HepG2 (cell line): Measurements from ENCODE around the gene B3GALT6. TPM values are rescaled to one million over a fixed set of nuclear protein-coding genes. Genes with fewer than 3 reads are reported as not detected.

Experiments
- ATAC-seq: fragments of 200-7000 bp; cut with Tn5 transposase; 3 replicates; pipeline ENCODE4 v1.9.1; 2020; ENCODE audit warnings: mild to moderate bottlenecking, moderate library complexity
- BruUV-seq: library from RNA; stranded (reverse); fragments of 400-500 nt; replicated peaks from 2 replicates; lab custom pipeline; 2021; lab: Mats Ljungman, UMichigan
- CTCF ChIA-PET: fragments of 300-600 bp; formaldehyde crosslinking; extraction: SDS; loops from one replicate; lab custom pipeline; 2021; ENCODE audit warnings: low total read pairs, inconsistent platforms, low intra/inter-chr PET ratio; lab: Yijun Ruan, JAX
- POLR2A ChIA-PET: fragments of 350-600 bp; sonication (Branson Sonifier 250); formaldehyde crosslinking; loops from one replicate; lab custom pipeline; 2020; ENCODE audit warnings: antibody characterized with exemption, inconsistent platforms; lab: Yijun Ruan, JAX
- DNase-seq: peaks from one replicate; pipeline ENCODE4 v3.0.0-alpha.2; 2015; ENCODE audit warnings: low spot score
- FAIRE-seq: peaks from 3 replicates; lab custom pipeline; 2011; peaks lifted over from hg19 to GRCh38; lab: Jason Lieb, UNC
- H2AFZ ChIP-seq: one replicate; pipeline ENCODE4 v1.6.1; 2011; ENCODE audit warnings: low read length, inconsistent platforms
- H3K27ac ChIP-seq: fragments of 300-600 bp; 3 replicates; pipeline ENCODE4 v1.8.0; 2011; ENCODE audit warnings: mixed run types, mild to moderate bottlenecking, mixed read lengths, low read length, inconsistent platforms; ENCODE audit not compliant: insufficient read depth; ENCODE audit errors: extremely low read length
- H3K27me3 ChIP-seq, 2 experiments: fragments of 200-600 bp in 1 of 2; 2 replicates in 1 of 2; 3 replicates in 1 of 2; pipeline versions ENCODE4 v1.6.0 to v1.8.0; 2011; ENCODE audit warnings: low read length in 2 of 2, mild to moderate bottlenecking in 2 of 2, moderate library complexity in 2 of 2, inconsistent platforms in 1 of 2; ENCODE audit not compliant: insufficient read depth in 2 of 2, control insufficient read depth in 1 of 2
- H3K36me3 ChIP-seq, 2 experiments: fragments of 200-600 bp in 1 of 2; replicated peaks in 1 of 2; 2 replicates in 1 of 2; 3 replicates in 1 of 2; pipeline versions ENCODE4 v1.5.1 to v1.8.0; 2011; ENCODE audit warnings: low read length in 2 of 2, inconsistent platforms in 1 of 2; ENCODE audit not compliant: insufficient read depth in 2 of 2, control insufficient read depth in 1 of 2
- H3K4me1 ChIP-seq: 2 replicates; pipeline ENCODE4 v1.5.1; 2012; ENCODE audit warnings: low read length, inconsistent platforms; ENCODE audit not compliant: insufficient read depth
- H3K4me2 ChIP-seq: 2 replicates; pipeline ENCODE4 v1.6.0; 2011; ENCODE audit warnings: low read depth, low read length, inconsistent platforms
- H3K4me3 ChIP-seq, 3 experiments: fragments of 200-600 bp in 1 of 3; sonication (generic), shearing (Covaris generic) in 1 of 3; replicated peaks in 1 of 3; 2 replicates each; pipeline ENCODE4 v1.5.1; 2011 to 2016; ENCODE audit warnings: low read length in 3 of 3, inconsistent platforms in 2 of 3, low read depth in 2 of 3, mild to moderate bottlenecking in 2 of 3, control low read depth in 1 of 3, mixed read lengths in 1 of 3; ENCODE audit not compliant: insufficient read depth in 1 of 3
- H3K79me2 ChIP-seq: one replicate; pipeline ENCODE4 v1.6.1; 2011; ENCODE audit warnings: low read length, inconsistent platforms; ENCODE audit not compliant: insufficient read depth
- H3K9ac ChIP-seq: 2 replicates; pipeline ENCODE4 v1.6.0; 2011; ENCODE audit warnings: mild to moderate bottlenecking, low read depth, low read length, inconsistent platforms; ENCODE audit not compliant: insufficient read depth
- H3K9me3 ChIP-seq: 2 replicates; pipeline ENCODE4 v1.5.1; 2012; ENCODE audit warnings: mild to moderate bottlenecking, low read length
- H4K20me1 ChIP-seq: 2 replicates; pipeline ENCODE4 v1.6.0; 2011; ENCODE audit warnings: inconsistent platforms, mild to moderate bottlenecking, low read length, moderate library complexity; ENCODE audit not compliant: insufficient read depth
- AGO2 ChIP-seq: fragments of 200-400 bp; formaldehyde crosslinking; optimal IDR thresholded peaks from 2 replicates; pipeline ENCODE3; 2017; ENCODE audit warnings: mild to moderate bottlenecking, low read depth, low read length, moderate library complexity
- NR2F2 ChIP-seq: IDR thresholded peaks from 2 replicates; pipeline ENCODE4 v1.6.1; 2012; ENCODE audit warnings: low read depth, inconsistent platforms, borderline replicate concordance
- RBFOX2 ChIP-seq: fragments of 200-400 bp; formaldehyde crosslinking; IDR thresholded peaks from 2 replicates; pipeline ENCODE4 v1.6.1; 2017; ENCODE audit warnings: low read depth, mild to moderate bottlenecking, low read length
- ZNF280B ChIP-seq: sonication (generic); formaldehyde crosslinking; IDR thresholded peaks from 2 replicates; pipeline ENCODE4 v1.5.0; 2020; ENCODE audit warnings: missing genetic modification reagents, mild to moderate bottlenecking, borderline replicate concordance
- whole genome bisulfite sequencing: methylation state at CpG from one replicate; pipeline ENCODE4 v1.1.6; 2017; ENCODE audit warnings: low lambda C conversion rate; 5-methylcytosine and 5-hydroxymethylcytosine counted together
- in situ Hi-C: cut with HindIII; loops from 2 replicates; pipeline ENCODE4 v1.10.0; 2017; ENCODE audit warnings: low pct_unique_long_range_greater_than_20kb; ENCODE audit not compliant: extremely low pct_ligation_motif_present
- intact Hi-C: fragments of 100-400 bp; cut with micrococcal nuclease; formaldehyde crosslinking; loops from one replicate; pipeline ENCODE4 v1.10.0; 2022; ENCODE audit not compliant: unreplicated experiment
- polyA plus RNA-seq, 8 experiments: library from polyadenylated mRNA; depleted of rRNA in 3 of 8; stranded (reverse) in 7 of 8; unstranded in 1 of 8; fragments of >200 nt; fragmentation: Illumina TruSeq in 4 of 8; extraction: Trizol in 4 of 8; gene quantifications; 2 replicates each; pipeline versions ENCODE4 v1.2.1 to v1.2.3, GENCODE V29; 2011 to 2016; ENCODE audit warnings: low read depth in 4 of 8, missing spikeins in 1 of 8, mixed read lengths in 1 of 8; ENCODE audit not compliant: insufficient read depth in 1 of 8
- total RNA-seq, 5 experiments: library from RNA; depleted of rRNA; stranded (reverse); fragments of >200 nt; fragmentation: Illumina TruSeq; extraction: Trizol; gene quantifications; 2 replicates each; pipeline ENCODE4 v1.2.3, GENCODE V29; 2016; ENCODE audit warnings: low read depth in 1 of 5
- TF ChIP-seq, protein P1 (sequence below): sonication (generic); formaldehyde crosslinking; IDR thresholded peaks from 2 replicates; pipeline ENCODE4 v1.4.0; 2020; ENCODE audit warnings: mild to moderate bottlenecking, missing genetic modification reagents, borderline replicate concordance

Gene B3GALT6
- total and polyA plus RNA-seq, 2 of the 13 experiments (the other 11 are each of a cell fraction or from before 2014, with no cell fraction given): 3.9 to 14.2 TPM

DNA sequence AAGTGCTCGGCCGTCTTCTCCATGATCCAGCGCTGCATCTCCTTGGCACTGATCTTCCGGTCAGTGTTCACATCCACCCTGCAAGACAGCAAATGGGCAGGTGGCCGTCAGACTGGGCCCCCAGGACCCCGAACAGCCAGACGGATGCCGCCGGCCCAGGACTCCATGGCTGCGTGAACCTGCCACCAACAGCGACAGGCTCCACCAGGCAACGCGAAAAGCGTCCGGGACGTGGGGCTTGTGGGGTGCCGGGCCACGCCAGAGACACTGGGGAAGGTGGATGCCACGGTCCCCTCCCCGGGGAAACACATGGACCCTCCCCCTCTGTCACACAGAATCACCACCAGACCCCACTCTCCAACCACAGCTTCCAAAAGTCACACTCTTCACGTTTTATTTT lies 8.1 kb upstream of the B3GALT6 start:
- Histone ChIP-seq H4K20me1 (0 out of 2 replicates have a peak, but pooled peaks cover 7% of the 10 kb centered on the region), H3K4me1 (no peaks in the 10 kb centered on the region), H3K9ac (no peak overlapping the region), H3K27ac (no peak overlapping the region), H2AFZ (no peak overlapping the region), H3K9me3 (no peaks in the 10 kb centered on the region), H3K4me2 (no peak overlapping the region), H3K36me3 (peaks cover 36 to 74% of the 10 kb centered on the region in 2 experiments), H3K79me2 (peaks cover 25% of the 10 kb centered on the region), H3K4me3 (no peak overlapping the region), H3K27me3 (no peaks in the 10 kb centered on the region)
- CTCF ChIA-PET: no interaction called here
- ATAC-seq (no peak), FAIRE-seq (no peak), DNase-seq (no peak)
- in situ Hi-C loops (no loop called here), intact Hi-C loops (no loop called here)
- TF ChIP-seq NR2F2 (no peak), AGO2 (peak; percentile 25)
- WGBS: 95% methylated on average over 11 of the region's 21 CpGs
- no TSS peak for BruUV-seq
- POLR2A ChIA-PET: no interaction called here

DNA sequence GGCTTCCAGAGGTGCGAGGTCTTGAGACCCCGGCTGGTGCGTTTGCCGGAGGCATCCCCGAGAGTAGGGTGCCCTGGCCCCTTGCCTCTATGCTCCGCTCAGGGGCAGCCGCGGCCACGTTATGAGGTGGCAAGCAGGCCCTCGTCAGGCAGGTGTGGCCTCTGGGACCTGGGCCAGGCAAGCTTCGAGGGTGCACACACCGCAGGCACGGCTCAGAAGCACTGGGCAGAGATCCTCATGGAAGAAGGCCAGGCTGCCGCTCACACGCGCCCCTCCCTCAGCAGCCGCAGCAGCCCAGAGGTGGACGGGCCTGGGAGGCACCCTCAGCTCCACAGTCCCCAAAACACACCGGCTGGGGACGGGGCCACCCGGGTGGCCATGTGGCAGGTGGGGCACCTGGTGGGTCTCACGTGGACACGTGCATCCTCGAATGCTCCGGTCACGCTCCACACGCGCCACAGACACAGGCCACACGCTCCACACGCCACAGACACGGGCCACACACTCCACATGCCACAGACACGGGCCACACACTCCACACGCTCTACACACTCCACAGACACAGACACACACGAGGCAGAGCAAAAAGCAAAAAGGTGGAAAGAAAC lies 6.7 kb upstream of the B3GALT6 start:
- Histone ChIP-seq H3K27me3 (no peaks in the 10 kb centered on the region), H3K4me1 (peaks cover 11% of the 10 kb centered on the region), H3K36me3 (peaks cover 34 to 72% of the 10 kb centered on the region in 2 experiments), H2AFZ (no peak overlapping the region), H3K4me2 (no peak overlapping the region), H3K9me3 (no peaks in the 10 kb centered on the region), H3K27ac (no peak overlapping the region)
- intact Hi-C loops: no loop called here
- FAIRE-seq (no peak), DNase-seq (no peak)
- TF ChIP-seq ZNF280B (CRISPR knock-in tag) (0 out of 2 replicates have a peak, but pooled peaks have one; percentile 17), AGO2 (peak; percentile 83), RBFOX2 (peak; percentile 68; the same call in 1 of the 2 replicates)
- TF ChIP-seq, protein P1, sequence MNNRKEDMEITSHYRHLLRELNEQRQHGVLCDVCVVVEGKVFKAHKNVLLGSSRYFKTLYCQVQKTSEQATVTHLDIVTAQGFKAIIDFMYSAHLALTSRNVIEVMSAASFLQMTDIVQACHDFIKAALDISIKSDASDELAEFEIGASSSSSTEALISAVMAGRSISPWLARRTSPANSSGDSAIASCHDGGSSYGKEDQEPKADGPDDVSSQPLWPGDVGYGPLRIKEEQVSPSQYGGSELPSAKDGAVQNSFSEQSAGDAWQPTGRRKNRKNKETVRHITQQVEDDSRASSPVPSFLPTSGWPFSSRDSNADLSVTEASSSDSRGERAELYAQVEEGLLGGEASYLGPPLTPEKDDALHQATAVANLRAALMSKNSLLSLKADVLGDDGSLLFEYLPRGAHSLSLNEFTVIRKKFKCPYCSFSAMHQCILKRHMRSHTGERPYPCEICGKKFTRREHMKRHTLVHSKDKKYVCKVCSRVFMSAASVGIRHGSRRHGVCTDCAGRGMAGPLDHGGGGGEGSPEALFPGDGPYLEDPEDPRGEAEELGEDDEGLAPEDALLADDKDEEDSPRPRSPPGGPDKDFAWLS (CRISPR knock-in tag): no peak
- TF ChIP-seq, all 625 proteins: peak for 3
- ChIA-PET CTCF (no interaction called here), POLR2A (no interaction called here)
- peaks cover 38% of the 10 kb centered on the region for H3K79me2 ChIP-seq
- H3K4me3 ChIP-seq: no peak overlapping the region
- in situ Hi-C loops: no loop called here
- BruUV-seq: no TSS peak
- H4K20me1 ChIP-seq: 0 out of 2 replicates have a peak, but pooled peaks cover 7% of the 10 kb centered on the region
- ATAC-seq: no peak
- 98% methylated on average over 12 of the region's 34 CpGs for WGBS
- no peak overlapping the region for H3K9ac ChIP-seq
